ENCODE data around the gene HIPK4.

DNA sequence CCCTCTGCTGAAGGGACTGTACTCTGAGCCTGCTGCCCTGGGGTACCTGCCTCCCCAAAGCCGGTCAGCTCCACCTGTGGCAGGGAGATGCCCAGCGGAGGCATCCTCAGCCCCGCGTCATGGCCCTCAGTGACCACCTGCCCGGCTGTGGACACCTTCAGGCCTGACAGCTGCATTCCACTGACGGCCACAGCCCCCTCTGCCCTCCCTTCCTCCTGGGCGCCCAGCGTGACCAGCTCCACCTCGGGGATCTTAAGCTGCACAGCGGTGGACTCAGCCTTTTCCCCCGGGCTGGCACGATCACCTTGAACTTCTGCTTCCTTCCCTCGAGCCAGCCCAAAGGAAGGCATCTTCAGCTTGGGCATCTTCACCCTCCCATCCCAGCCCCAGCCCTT lies 4.8 kb upstream of the HIPK4 start:
- TF ChIP-seq POLR2A (IDR thresholded peaks at IDR 0.05; ENCODE audit: low read depth, low read length) (no peak), CEBPB (IDR thresholded peaks at IDR 0.05; ENCODE audit: low read depth, low read length) (no peak)
- TF ChIP-seq, protein P1, sequence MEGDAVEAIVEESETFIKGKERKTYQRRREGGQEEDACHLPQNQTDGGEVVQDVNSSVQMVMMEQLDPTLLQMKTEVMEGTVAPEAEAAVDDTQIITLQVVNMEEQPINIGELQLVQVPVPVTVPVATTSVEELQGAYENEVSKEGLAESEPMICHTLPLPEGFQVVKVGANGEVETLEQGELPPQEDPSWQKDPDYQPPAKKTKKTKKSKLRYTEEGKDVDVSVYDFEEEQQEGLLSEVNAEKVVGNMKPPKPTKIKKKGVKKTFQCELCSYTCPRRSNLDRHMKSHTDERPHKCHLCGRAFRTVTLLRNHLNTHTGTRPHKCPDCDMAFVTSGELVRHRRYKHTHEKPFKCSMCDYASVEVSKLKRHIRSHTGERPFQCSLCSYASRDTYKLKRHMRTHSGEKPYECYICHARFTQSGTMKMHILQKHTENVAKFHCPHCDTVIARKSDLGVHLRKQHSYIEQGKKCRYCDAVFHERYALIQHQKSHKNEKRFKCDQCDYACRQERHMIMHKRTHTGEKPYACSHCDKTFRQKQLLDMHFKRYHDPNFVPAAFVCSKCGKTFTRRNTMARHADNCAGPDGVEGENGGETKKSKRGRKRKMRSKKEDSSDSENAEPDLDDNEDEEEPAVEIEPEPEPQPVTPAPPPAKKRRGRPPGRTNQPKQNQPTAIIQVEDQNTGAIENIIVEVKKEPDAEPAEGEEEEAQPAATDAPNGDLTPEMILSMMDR (conservative IDR thresholded peaks at IDR 0.05; ENCODE audit: low read depth, low read length), result no peak

Data from IMR-90 (cell line).